IMR-90 (cell line): ENCODE results near the gene ELL. TPM values are rescaled to one million over a fixed set of nuclear protein-coding genes. Genes with fewer than 3 reads are reported as not detected.

Experiments used
- ATAC-seq: fragments of 200-7000 bp; cut with Tn5 transposase; 2 replicates; pipeline ENCODE4 v1.9.1; 2020; ENCODE audit warnings: low read depth, mild to moderate bottlenecking, moderate library complexity
- BruUV-seq: library from RNA; stranded (reverse); fragments of 400-500 nt; replicated peaks from 2 replicates; lab custom pipeline; 2021; lab: Mats Ljungman, UMichigan
- CTCF ChIA-PET: fragments of 300-600 bp; formaldehyde crosslinking; extraction: SDS; loops from one replicate; lab custom pipeline; 2021; ENCODE audit warnings: antibody characterized with exemption; lab: Yijun Ruan, JAX
- POLR2A ChIA-PET: fragments of 300-600 bp; sonication (Branson Sonifier 250); formaldehyde crosslinking; loops from one replicate; lab custom pipeline; 2022; ENCODE audit warnings: antibody characterized with exemption; ENCODE audit not compliant: unreplicated experiment; lab: Charles Lee
- DNase-seq: peaks from one replicate; pipeline ENCODE4 v3.0.0; 2013
- H2AFZ ChIP-seq: replicated peaks from 2 replicates; pipeline ENCODE3; 2013; ENCODE audit warnings: low read length, mild to moderate bottlenecking; ENCODE audit not compliant: poor library complexity
- H2AK5ac ChIP-seq: 2 replicates; pipeline ENCODE4 v1.6.1; 2013; ENCODE audit warnings: low read depth, low read length, inconsistent platforms
- H2AK9ac ChIP-seq: replicated peaks from 2 replicates; pipeline ENCODE3; 2013; ENCODE audit warnings: mild to moderate bottlenecking, low read depth, low read length, moderate library complexity; ENCODE audit not compliant: poor library complexity
- H2BK120ac ChIP-seq: 2 replicates; pipeline ENCODE4 v1.6.1; 2013; ENCODE audit warnings: low read depth, low read length, inconsistent platforms
- H2BK15ac ChIP-seq: 3 replicates; pipeline ENCODE4 v1.6.1; 2013; ENCODE audit warnings: low read depth, low read length, inconsistent platforms
- H2BK20ac ChIP-seq: 2 replicates; pipeline ENCODE4 v1.6.1; 2013; ENCODE audit warnings: low read depth, mild to moderate bottlenecking, inconsistent platforms, low read length, moderate library complexity
- H2BK5ac ChIP-seq: 2 replicates; pipeline ENCODE4 v1.6.1; 2013; ENCODE audit warnings: mild to moderate bottlenecking, low read depth, low read length, inconsistent platforms; ENCODE audit not compliant: poor library complexity, severe bottlenecking
- H3K14ac ChIP-seq: replicated peaks from 2 replicates; pipeline ENCODE4 v1.6.1; 2013; ENCODE audit warnings: low read depth, low read length, inconsistent platforms
- H3K18ac ChIP-seq: 2 replicates; pipeline ENCODE4 v1.6.1; 2013; ENCODE audit warnings: low read depth, low read length, control low read depth
- H3K23ac ChIP-seq: 2 replicates; pipeline ENCODE4 v1.6.1; 2013; ENCODE audit warnings: low read depth, low read length, inconsistent platforms
- H3K27ac ChIP-seq: 2 replicates; pipeline ENCODE4 v1.5.1; 2013; ENCODE audit warnings: mild to moderate bottlenecking, control low read depth, low read length; ENCODE audit not compliant: insufficient read depth
- H3K27me3 ChIP-seq: 2 replicates; pipeline ENCODE4 v1.6.1; 2013; ENCODE audit warnings: low read length; ENCODE audit not compliant: control insufficient read depth, insufficient read depth
- H3K36me3 ChIP-seq: 2 replicates; pipeline ENCODE4 v1.6.1; 2013; ENCODE audit warnings: low read length, mixed read lengths; ENCODE audit not compliant: control insufficient read depth, insufficient read depth
- H3K4ac ChIP-seq: 2 replicates; pipeline ENCODE4 v1.6.1; 2013; ENCODE audit warnings: low read depth, low read length, inconsistent platforms
- H3K4me1 ChIP-seq: 2 replicates; pipeline ENCODE4 v1.6.1; 2013; ENCODE audit warnings: low read length, mixed read lengths; ENCODE audit not compliant: control insufficient read depth, insufficient read depth
- H3K4me2 ChIP-seq: 2 replicates; pipeline ENCODE4 v1.6.1; 2013; ENCODE audit warnings: low read depth, mild to moderate bottlenecking, control low read depth, low read length, moderate library complexity
- H3K4me3 ChIP-seq: 2 replicates; pipeline ENCODE4 v1.5.1; 2013; ENCODE audit warnings: low read depth, mild to moderate bottlenecking, control low read depth, low read length, moderate library complexity; ENCODE audit not compliant: insufficient read depth
- H3K56ac ChIP-seq: 2 replicates; pipeline ENCODE4 v1.6.1; 2013; ENCODE audit warnings: low read length, inconsistent platforms; ENCODE audit not compliant: insufficient read depth; ENCODE audit errors: extremely low read depth
- H3K79me1 ChIP-seq, 2 experiments: 2 replicates each; pipeline ENCODE4 v1.6.1; 2013; ENCODE audit warnings: low read length in 2 of 2, inconsistent platforms in 1 of 2, low read depth in 1 of 2
- H3K9ac ChIP-seq: 2 replicates; pipeline ENCODE4 v1.6.1; 2013; ENCODE audit warnings: low read depth, low read length, control low read depth
- H3K9me1 ChIP-seq: 2 replicates; pipeline ENCODE4 v1.6.1; 2013; ENCODE audit warnings: low read length, inconsistent platforms; ENCODE audit not compliant: insufficient read depth
- H3K9me3 ChIP-seq: 2 replicates; pipeline ENCODE4 v1.6.1; 2013; ENCODE audit warnings: low read length; ENCODE audit not compliant: control insufficient read depth, insufficient read depth
- H4K20me1 ChIP-seq: 2 replicates; pipeline ENCODE4 v1.6.1; 2013; ENCODE audit warnings: low read length, inconsistent platforms; ENCODE audit not compliant: insufficient read depth
- H4K5ac ChIP-seq: 2 replicates; pipeline ENCODE4 v1.6.1; 2013; ENCODE audit warnings: mild to moderate bottlenecking, low read depth, low read length, control low read depth
- H4K8ac ChIP-seq, 2 experiments: 2 replicates each; pipeline ENCODE4 v1.6.1; 2013; ENCODE audit warnings: low read depth in 2 of 2, low read length in 2 of 2, control low read depth in 1 of 2, inconsistent platforms in 1 of 2
- H4K91ac ChIP-seq: 2 replicates; pipeline ENCODE4 v1.6.1; 2013; ENCODE audit warnings: low read depth, low read length, inconsistent platforms; ENCODE audit not compliant: insufficient read depth
- ELK1 ChIP-seq: fragments of 150-350 bp; IDR thresholded peaks from 2 replicates; pipeline ENCODE4 v1.6.1; 2016; ENCODE audit warnings: low read depth, mild to moderate bottlenecking, low read length, moderate library complexity, borderline replicate concordance
- MAFK ChIP-seq: IDR thresholded peaks from 2 replicates; pipeline ENCODE4 v1.6.1; 2012; ENCODE audit warnings: low read depth, low read length, improper control_type of control experiment
- RAD21 ChIP-seq: IDR thresholded peaks from 2 replicates; pipeline ENCODE4 v1.6.1; 2012; ENCODE audit warnings: low read length, improper control_type of control experiment
- SMC3 ChIP-seq: fragments of 150-350 bp; IDR thresholded peaks from 2 replicates; pipeline ENCODE4 v1.6.1; 2016; ENCODE audit warnings: low read depth, mild to moderate bottlenecking, antibody characterized with exemption, low read length, moderate library complexity
- WGBS, 2 experiments: methylation state at CpG; one replicate each; pipeline versions ENCODE4 v1.1.5 to v1.1.7; 2013; ENCODE audit warnings: missing lambda C conversion rate in 2 of 2; ENCODE audit not compliant: insufficient read length in 1 of 2; ENCODE audit errors: extremely low coverage in 2 of 2; 5-methylcytosine and 5-hydroxymethylcytosine counted together
- dilution Hi-C: fragments of 300-500 bp; cut with HindIII; formaldehyde crosslinking; loops from one replicate; pipeline ENCODE4 v1.14.3; 2018; ENCODE audit warnings: low sequenced_read_pairs; ENCODE audit not compliant: unreplicated experiment
- in situ Hi-C: fragments of 300-500 bp; cut with MboI; formaldehyde crosslinking; loops from 3 replicates; pipeline ENCODE4 v1.14.3; 2019; ENCODE audit warnings: low sequenced_read_pairs, inconsistent platforms, mixed read lengths
- intact Hi-C: fragments of 100-400 bp; cut with micrococcal nuclease; formaldehyde crosslinking; loops from 2 replicates; pipeline ENCODE4 v1.10.0; 2022
- polyA plus RNA-seq, 3 experiments: library from polyadenylated mRNA; depleted of rRNA; stranded (reverse); fragments of >200 nt; gene quantifications; 2 replicates each; pipeline ENCODE4 v1.2.3, GENCODE V29; 2012; ENCODE audit warnings: low replicate concordance in 1 of 3
- total RNA-seq: library from RNA; depleted of rRNA; stranded (reverse); fragments of >200 nt; gene quantifications from 2 replicates; pipeline ENCODE4 v1.2.3, GENCODE V29; 2012

The ELL gene
- total and polyA plus RNA-seq, 2 of the 4 experiments (the other 2 are of a cell fraction), result 6.3 to 13.1 TPM

GRCh38 chr19:18426416-18426767 lies 95.5 kb downstream of the ELL start:
- no peak for DNase-seq
- peak overlapping the region; percentile 31; the same call in 1 of the 3 replicates for H2BK15ac ChIP-seq
- peak overlapping the region in 1 of 2 experiments; percentile 72; a peak in 1 of 4 replicates for H4K8ac ChIP-seq
- no peak overlapping the region for H4K5ac ChIP-seq
- no peaks in the 10 kb centered on the region for H3K27me3 ChIP-seq
- POLR2A ChIA-PET, result no interaction called here
- H3K79me1 ChIP-seq, result peaks cover 9 to 78% of the 10 kb centered on the region in 2 experiments
- no peaks in the 10 kb centered on the region; the same call in 1 of the 2 replicates for H3K36me3 ChIP-seq
- H3K4me2 ChIP-seq, result peak overlapping the region; percentile 35
- H3K9ac ChIP-seq, result peak overlapping the region; percentile 27; the same call in 1 of the 2 replicates
- TF ChIP-seq SMC3 (no peak), MAFK (no peak), RAD21 (no peak), ELK1 (no peak)
- CTCF ChIA-PET, result no interaction called here
- H3K9me3 ChIP-seq, result no peaks in the 10 kb centered on the region
- in situ Hi-C loops (no loop called here), intact Hi-C loops (no loop called here), dilution Hi-C loops (no loop called here)
- H3K4me3 ChIP-seq, result no peak overlapping the region
- no peak overlapping the region for H3K56ac ChIP-seq
- H3K4me1 ChIP-seq, result peaks cover 17% of the 10 kb centered on the region
- peak overlapping the region; percentile 92 for H2AK9ac ChIP-seq
- peak overlapping the region; percentile 73 for H4K91ac ChIP-seq
- peak overlapping the region; percentile 29 for H2AK5ac ChIP-seq
- H2BK120ac ChIP-seq, result peak overlapping the region; percentile 76
- BruUV-seq, result no TSS peak
- no CpG with 5 or more reads among the region's 8 CpGs for WGBS, 2 experiments
- peak overlapping the region; percentile 68 for H2AFZ ChIP-seq
- H3K4ac ChIP-seq, result peak overlapping the region; percentile 93
- 0 out of 2 replicates have a peak overlapping the region, but pooled peaks have one; percentile 54 for H2BK20ac ChIP-seq
- H4K20me1 ChIP-seq, result peaks cover 67% of the 10 kb centered on the region
- H3K27ac ChIP-seq, result peak overlapping the region; percentile 56
- H3K9me1 ChIP-seq, result peaks cover 15% of the 10 kb centered on the region
- peak overlapping the region; percentile 67 for H2BK5ac ChIP-seq
- H3K18ac ChIP-seq, result no peak overlapping the region
- peak overlapping the region; percentile 44 for H3K23ac ChIP-seq
- peak overlapping the region; percentile 67 for H3K14ac ChIP-seq
- peak; percentile 2 for ATAC-seq
